Measurements from ENCODE around the gene PPM1H. TPM values are rescaled to one million over a fixed set of nuclear protein-coding genes. Genes with fewer than 3 reads are reported as not detected.

PPM1H gene
- total and polyA plus RNA-seq, 12 donors, result 0.81 to 5.5 (median 2.6) TPM

GRCh38 chr12:62726471-62726980 is 208.4 kb downstream of the PPM1H start:
- intact Hi-C loops (cut with DNase I), result no loop called here
- TF ChIP-seq CTCF (IDR thresholded peaks at IDR 0.05) (no peak), POLR2A (IDR thresholded peaks at IDR 0.05) (no peak)
- Histone ChIP-seq H3K27ac (no peak overlapping the region), H3K36me3 (replicated peaks in 1 of 2) (no peaks in the 10 kb centered on the region), H3K4me3 (no peak overlapping the region), H3K9me3 (replicated peaks in 1 of 3) (no peaks in the 10 kb centered on the region), H3K27me3 (no peaks in the 10 kb centered on the region), H3K4me1 (replicated peaks in 1 of 2) (peaks cover 0 to 13% of the 10 kb centered on the region in 2 donors)
- 88 to 98% (median 94%) methylated on average over 6 of the region's 6 CpGs for WGBS, 4 donors
- no peak for DNase-seq

- Histone ChIP-seq H3K4me3 (no peak overlapping the region), H3K9me3 (replicated peaks in 1 of 3) (no peaks in the 10 kb centered on the region), H3K27me3 (no peaks in the 10 kb centered on the region), H3K4me1 (replicated peaks in 1 of 2) (peaks cover 0 to 6% of the 10 kb centered on the region in 2 donors), H3K36me3 (replicated peaks in 1 of 2) (no peaks in the 10 kb centered on the region), H3K27ac (no peak overlapping the region)
- intact Hi-C loops (cut with DNase I), result no loop called here
- DNase-seq, result no peak
- WGBS, 4 donors, result 75 to 83% (median 81%) methylated on average over 1 of the region's 1 CpG
- TF ChIP-seq POLR2A (IDR thresholded peaks at IDR 0.05) (no peak), CTCF (IDR thresholded peaks at IDR 0.05) (no peak)
Measured at GRCh38 chr12:62725781-62726180, 209.2 kb downstream of the PPM1H start.

DNA sequence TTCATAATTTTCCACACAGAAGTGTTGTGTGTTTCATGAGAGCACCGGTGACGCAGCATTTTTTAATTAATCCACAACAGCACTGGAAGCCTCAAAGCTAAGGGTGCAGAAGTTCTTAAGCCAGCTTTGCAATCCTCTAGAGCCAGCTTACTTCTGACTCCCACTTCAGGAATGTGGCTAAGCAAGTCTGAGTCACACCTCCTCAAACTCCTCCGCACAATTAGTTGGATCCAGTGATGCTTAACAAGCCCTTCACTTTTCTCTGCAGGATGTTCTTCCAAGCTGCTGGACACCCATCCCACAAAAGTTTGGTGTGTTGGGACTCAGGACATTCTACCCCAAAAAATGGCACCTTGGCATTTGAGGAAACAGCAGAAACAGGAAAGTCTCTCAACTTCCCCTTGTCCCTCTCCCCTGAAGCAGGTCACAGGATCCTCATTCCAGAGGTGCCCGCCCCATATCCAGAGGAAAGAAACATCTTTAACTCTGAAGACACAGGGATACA is 210.0 kb downstream of the PPM1H start:
- Histone ChIP-seq H3K4me1 (replicated peaks in 1 of 2) (no peaks in the 10 kb centered on the region), H3K27me3 (no peaks in the 10 kb centered on the region), H3K36me3 (replicated peaks in 1 of 2) (no peaks in the 10 kb centered on the region), H3K27ac (peak overlapping the region in 1 of 5 donors; percentile 19), H3K4me3 (no peak overlapping the region), H3K9me3 (replicated peaks in 1 of 3) (no peaks in the 10 kb centered on the region)
- intact Hi-C loops (cut with DNase I), result no loop called here
- peak in 3 of 7 donors; percentile 15 to 35 (median 30) for DNase-seq
- no peak for TF ChIP-seq POLR2A (IDR thresholded peaks at IDR 0.05)
- TF ChIP-seq CTCF (IDR thresholded peaks at IDR 0.05), result no peak
- 73 to 82% (median 78%) methylated on average over 4 of the region's 4 CpGs for WGBS, 4 donors

DNA sequence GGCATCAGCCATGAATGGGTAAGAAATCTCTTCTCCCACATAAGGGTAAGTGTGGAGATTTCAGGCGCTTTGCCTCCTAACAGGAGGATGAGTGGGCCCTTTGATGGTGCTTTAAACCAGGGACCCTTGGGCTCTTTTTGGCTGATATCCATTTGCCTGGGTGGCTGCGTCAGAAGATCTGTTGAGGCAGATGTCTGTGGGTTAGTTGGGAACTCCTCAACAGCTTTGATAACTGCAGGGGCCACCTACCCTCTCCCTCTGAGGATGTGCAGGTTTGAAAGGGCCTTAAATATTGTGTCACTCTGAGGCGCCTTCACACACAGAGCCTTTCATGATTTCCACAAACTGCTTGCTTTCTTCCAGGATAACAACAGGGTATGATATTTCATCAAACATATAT is 210.7 kb downstream of the PPM1H start:
- H3K27ac ChIP-seq, result no peak overlapping the region
- H3K9me3 ChIP-seq (replicated peaks in 1 of 3), result no peaks in the 10 kb centered on the region
- no peaks in the 10 kb centered on the region for H3K4me1 ChIP-seq (replicated peaks in 1 of 2)
- H3K4me3 ChIP-seq, result no peak overlapping the region
- 91 to 96% (median 93%) methylated on average over 3 of the region's 3 CpGs for WGBS, 4 donors
- no peaks in the 10 kb centered on the region for H3K36me3 ChIP-seq (replicated peaks in 1 of 2)
- intact Hi-C loops (cut with DNase I), result no loop called here
- H3K27me3 ChIP-seq, result no peaks in the 10 kb centered on the region
- DNase-seq, result no peak
- no peak for TF ChIP-seq CTCF (IDR thresholded peaks at IDR 0.05)
- no peak for TF ChIP-seq POLR2A (IDR thresholded peaks at IDR 0.05)

Data from adrenal gland (tissue), 12 donors.